Upper lobe of left lung (tissue), 4 donors: ENCODE data around the gene ENOX1.

Source experiments
- EP300 ChIP-seq, 4 donors: sonication (generic); formaldehyde crosslinking; IDR thresholded peaks; one replicate each; pipeline ENCODE4 v1.5.1; 2017; ENCODE audit warnings: antibody characterized with exemption in 4 of 4, control low read depth in 2 of 4
- POLR2A ChIP-seq, 4 donors: fragments of 450-650 bp; IDR thresholded peaks; one replicate each; pipeline ENCODE4 v1.5.1; 2016 to 2017; ENCODE audit warnings: antibody characterized with exemption in 4 of 4, mild to moderate bottlenecking in 2 of 4
- TF ChIP-seq, protein P1 (sequence below), 6 experiments: fragments of 450-650 bp in 4 of 6; fragments of 200-600 bp in 2 of 6; sonication (generic) in 2 of 6; IDR thresholded peaks; one replicate each; pipeline ENCODE4 v1.5.1; 2016 to 2019; ENCODE audit warnings: antibody characterized with exemption in 6 of 6

DNA sequence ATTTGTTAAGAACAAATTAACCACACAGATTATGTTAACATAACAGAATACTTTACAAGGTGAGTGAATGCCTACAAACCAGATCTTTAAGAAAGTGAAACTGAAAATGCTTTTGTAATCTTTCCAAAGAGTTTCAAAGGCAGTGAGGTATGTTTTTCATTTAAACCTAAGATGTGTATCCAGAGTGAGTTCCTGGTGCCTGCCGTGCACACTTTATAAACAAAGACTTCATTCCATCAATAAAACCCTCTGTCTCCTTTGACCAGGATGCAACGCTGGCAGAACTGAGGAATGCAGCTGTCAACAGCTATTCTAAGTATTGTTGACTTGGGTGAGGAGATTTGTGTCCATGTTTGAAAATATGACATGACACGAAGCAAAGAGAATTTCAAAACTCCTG lies 418.8 kb downstream of the ENOX1 start:
- TF ChIP-seq POLR2A (IDR thresholded peaks at IDR 0.05): no peak
- TF ChIP-seq EP300 (IDR thresholded peaks at IDR 0.05): no peak
- TF ChIP-seq, protein P1, sequence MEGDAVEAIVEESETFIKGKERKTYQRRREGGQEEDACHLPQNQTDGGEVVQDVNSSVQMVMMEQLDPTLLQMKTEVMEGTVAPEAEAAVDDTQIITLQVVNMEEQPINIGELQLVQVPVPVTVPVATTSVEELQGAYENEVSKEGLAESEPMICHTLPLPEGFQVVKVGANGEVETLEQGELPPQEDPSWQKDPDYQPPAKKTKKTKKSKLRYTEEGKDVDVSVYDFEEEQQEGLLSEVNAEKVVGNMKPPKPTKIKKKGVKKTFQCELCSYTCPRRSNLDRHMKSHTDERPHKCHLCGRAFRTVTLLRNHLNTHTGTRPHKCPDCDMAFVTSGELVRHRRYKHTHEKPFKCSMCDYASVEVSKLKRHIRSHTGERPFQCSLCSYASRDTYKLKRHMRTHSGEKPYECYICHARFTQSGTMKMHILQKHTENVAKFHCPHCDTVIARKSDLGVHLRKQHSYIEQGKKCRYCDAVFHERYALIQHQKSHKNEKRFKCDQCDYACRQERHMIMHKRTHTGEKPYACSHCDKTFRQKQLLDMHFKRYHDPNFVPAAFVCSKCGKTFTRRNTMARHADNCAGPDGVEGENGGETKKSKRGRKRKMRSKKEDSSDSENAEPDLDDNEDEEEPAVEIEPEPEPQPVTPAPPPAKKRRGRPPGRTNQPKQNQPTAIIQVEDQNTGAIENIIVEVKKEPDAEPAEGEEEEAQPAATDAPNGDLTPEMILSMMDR (IDR thresholded peaks at IDR 0.05): no peak
